Panc1 (cell line): ENCODE data around the gene CPT1C.

Experiments
- POLR2AphosphoS5 ChIP-seq: IDR thresholded peaks from 2 replicates; pipeline ENCODE4 v1.6.1; 2012; ENCODE audit warnings: mild to moderate bottlenecking, low read depth, low read length, moderate library complexity
- SIN3A ChIP-seq: IDR thresholded peaks from 2 replicates; pipeline ENCODE4 v1.6.1; 2012; ENCODE audit warnings: low read depth, mild to moderate bottlenecking, low read length, moderate library complexity, borderline replicate concordance; ENCODE audit not compliant: insufficient read depth
- TCF7L2 ChIP-seq: IDR thresholded peaks from 2 replicates; pipeline ENCODE4 v1.6.1; 2011; ENCODE audit warnings: mild to moderate bottlenecking, low read depth, low read length, inconsistent platforms
- TF ChIP-seq, protein P1 (sequence below): fragments of 450-650 bp; IDR thresholded peaks from 2 replicates; pipeline ENCODE4 v1.5.1; 2017; ENCODE audit warnings: mild to moderate bottlenecking
- TF ChIP-seq, protein P2 (sequence below), 2 experiments: IDR thresholded peaks; 2 replicates each; pipeline ENCODE4 v1.6.1; 2011 to 2012; ENCODE audit warnings: low read depth in 2 of 2, control low read depth in 1 of 2, low read length in 1 of 2, mild to moderate bottlenecking in 1 of 2, moderate library complexity in 1 of 2; ENCODE audit not compliant: insufficient read depth in 1 of 2

DNA sequence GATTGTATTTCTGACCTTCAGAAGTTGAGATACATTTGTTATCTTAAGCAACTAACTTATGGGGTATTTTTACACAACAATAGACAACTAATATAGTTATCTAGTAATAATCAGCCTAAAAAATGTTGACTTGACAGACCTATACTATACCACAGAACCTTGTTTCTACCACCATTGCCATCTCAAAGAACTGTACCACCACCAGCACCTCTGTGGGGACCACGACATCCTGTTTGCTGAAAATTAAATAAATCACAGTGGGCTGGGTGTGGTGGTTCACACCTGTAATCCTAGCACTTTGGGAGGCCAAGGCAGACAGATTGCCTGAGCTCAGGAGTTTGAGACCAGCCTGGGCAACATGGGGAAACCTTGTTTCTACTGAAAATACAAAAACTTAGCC is 48.2 kb downstream of the CPT1C start:
- TF ChIP-seq, protein P1, sequence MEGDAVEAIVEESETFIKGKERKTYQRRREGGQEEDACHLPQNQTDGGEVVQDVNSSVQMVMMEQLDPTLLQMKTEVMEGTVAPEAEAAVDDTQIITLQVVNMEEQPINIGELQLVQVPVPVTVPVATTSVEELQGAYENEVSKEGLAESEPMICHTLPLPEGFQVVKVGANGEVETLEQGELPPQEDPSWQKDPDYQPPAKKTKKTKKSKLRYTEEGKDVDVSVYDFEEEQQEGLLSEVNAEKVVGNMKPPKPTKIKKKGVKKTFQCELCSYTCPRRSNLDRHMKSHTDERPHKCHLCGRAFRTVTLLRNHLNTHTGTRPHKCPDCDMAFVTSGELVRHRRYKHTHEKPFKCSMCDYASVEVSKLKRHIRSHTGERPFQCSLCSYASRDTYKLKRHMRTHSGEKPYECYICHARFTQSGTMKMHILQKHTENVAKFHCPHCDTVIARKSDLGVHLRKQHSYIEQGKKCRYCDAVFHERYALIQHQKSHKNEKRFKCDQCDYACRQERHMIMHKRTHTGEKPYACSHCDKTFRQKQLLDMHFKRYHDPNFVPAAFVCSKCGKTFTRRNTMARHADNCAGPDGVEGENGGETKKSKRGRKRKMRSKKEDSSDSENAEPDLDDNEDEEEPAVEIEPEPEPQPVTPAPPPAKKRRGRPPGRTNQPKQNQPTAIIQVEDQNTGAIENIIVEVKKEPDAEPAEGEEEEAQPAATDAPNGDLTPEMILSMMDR, result no peak
- TF ChIP-seq POLR2AphosphoS5, result no peak
- TF ChIP-seq, protein P2, sequence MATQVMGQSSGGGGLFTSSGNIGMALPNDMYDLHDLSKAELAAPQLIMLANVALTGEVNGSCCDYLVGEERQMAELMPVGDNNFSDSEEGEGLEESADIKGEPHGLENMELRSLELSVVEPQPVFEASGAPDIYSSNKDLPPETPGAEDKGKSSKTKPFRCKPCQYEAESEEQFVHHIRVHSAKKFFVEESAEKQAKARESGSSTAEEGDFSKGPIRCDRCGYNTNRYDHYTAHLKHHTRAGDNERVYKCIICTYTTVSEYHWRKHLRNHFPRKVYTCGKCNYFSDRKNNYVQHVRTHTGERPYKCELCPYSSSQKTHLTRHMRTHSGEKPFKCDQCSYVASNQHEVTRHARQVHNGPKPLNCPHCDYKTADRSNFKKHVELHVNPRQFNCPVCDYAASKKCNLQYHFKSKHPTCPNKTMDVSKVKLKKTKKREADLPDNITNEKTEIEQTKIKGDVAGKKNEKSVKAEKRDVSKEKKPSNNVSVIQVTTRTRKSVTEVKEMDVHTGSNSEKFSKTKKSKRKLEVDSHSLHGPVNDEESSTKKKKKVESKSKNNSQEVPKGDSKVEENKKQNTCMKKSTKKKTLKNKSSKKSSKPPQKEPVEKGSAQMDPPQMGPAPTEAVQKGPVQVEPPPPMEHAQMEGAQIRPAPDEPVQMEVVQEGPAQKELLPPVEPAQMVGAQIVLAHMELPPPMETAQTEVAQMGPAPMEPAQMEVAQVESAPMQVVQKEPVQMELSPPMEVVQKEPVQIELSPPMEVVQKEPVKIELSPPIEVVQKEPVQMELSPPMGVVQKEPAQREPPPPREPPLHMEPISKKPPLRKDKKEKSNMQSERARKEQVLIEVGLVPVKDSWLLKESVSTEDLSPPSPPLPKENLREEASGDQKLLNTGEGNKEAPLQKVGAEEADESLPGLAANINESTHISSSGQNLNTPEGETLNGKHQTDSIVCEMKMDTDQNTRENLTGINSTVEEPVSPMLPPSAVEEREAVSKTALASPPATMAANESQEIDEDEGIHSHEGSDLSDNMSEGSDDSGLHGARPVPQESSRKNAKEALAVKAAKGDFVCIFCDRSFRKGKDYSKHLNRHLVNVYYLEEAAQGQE (IDR thresholded peaks at IDR 0.05; ENCODE audit: insufficient read depth in 1 of 2, low read depth in 2 of 2, low read length in 1 of 2), result no peak
- no peak for TF ChIP-seq SIN3A
- no peak for TF ChIP-seq TCF7L2
